Measurements from ENCODE around the gene CAMKMT.

Gene CAMKMT

DNA sequence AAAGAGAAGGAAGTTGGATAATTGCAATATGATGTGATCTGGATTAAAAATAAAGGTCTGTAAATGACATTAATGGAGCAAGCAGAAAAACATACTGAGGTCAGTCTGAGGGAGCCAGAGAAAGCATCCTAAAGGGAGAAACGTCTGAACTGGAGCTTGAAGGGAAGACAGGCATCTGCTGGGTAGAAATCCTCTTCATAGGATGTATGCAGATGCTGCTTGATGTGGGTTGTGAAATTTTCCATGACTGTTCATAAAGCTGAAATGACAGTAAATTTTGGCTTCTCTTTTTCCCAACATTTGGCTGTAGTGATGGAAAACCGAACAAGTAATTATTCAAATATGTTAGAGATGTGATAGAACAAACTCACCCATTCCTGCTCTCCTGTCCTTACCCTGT is 287.6 kb downstream of the CAMKMT start:
- DNase-seq (ENCODE audit: low read depth in 2 of 2) = no peak

DNA sequence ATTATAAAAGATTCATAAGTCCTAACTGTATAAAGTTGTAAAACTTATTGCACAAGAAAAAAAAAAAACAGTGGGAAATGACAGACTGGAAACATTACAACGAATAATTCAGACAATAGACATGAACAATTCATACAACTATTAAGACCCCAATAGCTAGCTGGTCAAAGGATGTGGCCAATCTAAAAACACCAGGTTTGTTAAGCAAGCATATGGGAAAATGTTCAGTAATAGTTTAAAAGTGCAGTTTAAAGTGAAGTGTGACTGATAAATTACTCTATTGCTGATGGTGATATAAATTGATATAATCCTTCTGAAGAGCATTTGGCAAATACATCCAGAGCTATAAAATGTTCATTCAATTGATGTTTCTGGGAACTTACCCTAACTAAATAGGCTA is 289.0 kb downstream of the CAMKMT start:
- DNase-seq (ENCODE audit: low read depth in 2 of 2) = no peak

DNA sequence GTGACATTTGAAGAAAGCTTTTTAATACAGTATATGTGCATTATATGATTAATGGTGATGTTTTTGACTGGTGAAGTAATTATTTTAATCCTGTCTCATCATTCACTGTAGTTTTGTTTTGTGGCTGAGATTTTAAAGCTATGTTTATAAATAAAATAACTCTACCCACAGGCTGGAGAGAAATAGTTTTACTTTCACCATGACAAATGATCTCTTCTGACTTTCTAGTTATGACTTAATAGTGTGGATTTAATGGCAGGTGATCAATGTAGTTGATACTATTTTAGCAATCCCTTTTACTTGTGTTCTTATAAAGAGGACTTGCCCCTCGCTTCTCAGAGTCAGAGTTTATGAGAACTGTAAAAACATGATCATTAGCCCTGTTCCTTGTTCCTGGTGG is 290.2 kb downstream of the CAMKMT start:
- DNase-seq (ENCODE audit: low read depth in 2 of 2) = no peak

- no peak for DNase-seq (ENCODE audit: low read depth in 2 of 2)
Observed at GRCh38 chr2:44652701-44653100, 291.0 kb downstream of the CAMKMT start.

DNA sequence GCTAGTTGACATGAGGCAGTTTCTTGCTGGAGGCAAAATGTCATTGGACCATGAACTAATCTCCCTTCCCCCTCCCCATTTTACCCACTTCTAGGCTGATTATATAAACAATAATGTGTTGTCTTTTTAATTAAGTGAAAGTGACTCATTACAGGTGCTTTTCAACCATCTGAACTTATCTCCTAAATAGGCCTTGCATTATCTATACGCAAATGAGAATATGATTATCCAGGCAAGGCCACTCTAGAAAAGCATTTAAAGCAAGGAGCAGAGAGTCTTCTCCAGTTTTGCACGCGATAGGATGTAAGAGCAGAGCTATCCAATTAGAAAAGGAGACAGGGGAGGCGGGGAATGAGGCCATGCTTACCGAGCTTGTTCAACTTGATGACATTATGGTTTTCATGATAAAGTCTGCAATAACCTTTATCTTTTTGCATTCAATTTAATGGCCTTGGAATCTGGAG is 293.7 kb downstream of the CAMKMT start:
- no peak for DNase-seq (ENCODE audit: low read depth in 2 of 2)

- DNase-seq (ENCODE audit: low read depth in 2 of 2) = no peak
Observed at GRCh38 chr2:44656460-44656859, 294.7 kb downstream of the CAMKMT start.

DNA sequence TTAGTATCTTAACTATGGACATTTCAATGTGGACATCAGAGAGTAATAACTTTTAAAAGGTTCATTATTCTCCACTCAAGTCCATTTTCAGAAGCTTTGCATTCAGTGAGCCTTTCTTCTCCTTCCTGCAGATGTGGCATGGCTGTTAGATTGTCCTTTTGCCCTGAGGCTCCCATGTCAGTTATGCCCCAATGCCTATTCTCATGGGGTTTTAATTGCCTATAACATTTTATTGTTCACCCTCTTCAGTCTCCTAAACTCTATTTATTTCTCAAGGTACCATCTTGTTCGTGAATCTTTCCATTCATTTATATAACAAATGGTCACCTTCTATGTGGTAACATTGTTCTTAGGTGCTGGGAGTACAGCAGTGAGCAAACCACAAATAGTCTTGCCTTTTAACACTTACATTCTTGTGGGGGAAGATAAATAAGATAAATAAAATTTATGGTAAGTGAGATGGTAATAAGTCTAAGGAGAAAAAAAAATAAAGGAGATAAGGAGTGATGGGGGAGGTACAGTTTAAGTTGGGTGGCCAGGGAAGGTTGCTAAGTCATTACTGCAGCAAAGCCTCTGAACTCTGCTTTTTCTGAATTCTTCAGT is 301.8 kb downstream of the CAMKMT start:
- no peak for DNase-seq (ENCODE audit: low read depth in 2 of 2)

DNA sequence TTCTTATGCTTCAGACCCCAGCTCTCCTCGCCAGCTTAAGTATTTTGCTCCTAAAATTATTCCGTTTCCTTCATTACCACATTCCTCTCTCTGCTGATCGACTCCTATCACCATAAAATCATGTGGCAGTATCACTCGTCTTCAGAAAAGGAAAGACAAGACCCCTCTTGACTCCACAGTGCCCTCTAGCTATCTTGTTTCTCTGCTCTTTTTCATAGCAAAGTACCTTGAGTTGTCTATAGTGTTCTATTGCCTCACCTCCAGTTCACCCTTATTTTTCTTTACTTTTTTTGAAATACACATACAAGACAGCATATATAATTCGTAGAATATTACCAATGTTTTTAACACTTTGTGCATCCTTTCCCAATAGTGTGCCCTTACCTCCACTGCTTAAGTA is 306.6 kb downstream of the CAMKMT start:
- no peak for DNase-seq (ENCODE audit: low read depth in 2 of 2)

- no peak for DNase-seq (ENCODE audit: low read depth in 2 of 2)
Observed at GRCh38 chr2:44671276-44671675, 309.5 kb downstream of the CAMKMT start.

- no peak for DNase-seq (ENCODE audit: low read depth in 2 of 2)
Observed at GRCh38 chr2:44671916-44672315, 310.2 kb downstream of the CAMKMT start.

DNA sequence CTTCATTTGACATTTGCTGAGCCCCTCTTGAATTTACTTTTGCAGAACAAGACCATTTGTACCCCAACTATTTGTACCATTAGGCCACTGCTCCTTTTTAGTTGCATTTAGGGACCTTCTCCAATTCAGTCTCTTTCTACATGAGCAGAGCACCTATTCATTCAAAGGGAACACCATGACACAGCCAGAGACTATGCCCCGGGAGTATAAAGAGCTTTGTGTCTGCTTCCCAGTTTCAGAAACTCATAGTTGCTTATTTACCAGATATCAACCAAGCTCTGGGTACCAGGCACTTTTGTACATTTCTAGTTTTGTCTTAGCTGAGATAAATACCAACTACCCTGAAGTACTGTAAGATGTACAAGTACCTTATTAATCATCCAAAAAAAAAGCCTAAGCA is 310.7 kb downstream of the CAMKMT start:
- no peak for DNase-seq (ENCODE audit: low read depth in 2 of 2)

DNA sequence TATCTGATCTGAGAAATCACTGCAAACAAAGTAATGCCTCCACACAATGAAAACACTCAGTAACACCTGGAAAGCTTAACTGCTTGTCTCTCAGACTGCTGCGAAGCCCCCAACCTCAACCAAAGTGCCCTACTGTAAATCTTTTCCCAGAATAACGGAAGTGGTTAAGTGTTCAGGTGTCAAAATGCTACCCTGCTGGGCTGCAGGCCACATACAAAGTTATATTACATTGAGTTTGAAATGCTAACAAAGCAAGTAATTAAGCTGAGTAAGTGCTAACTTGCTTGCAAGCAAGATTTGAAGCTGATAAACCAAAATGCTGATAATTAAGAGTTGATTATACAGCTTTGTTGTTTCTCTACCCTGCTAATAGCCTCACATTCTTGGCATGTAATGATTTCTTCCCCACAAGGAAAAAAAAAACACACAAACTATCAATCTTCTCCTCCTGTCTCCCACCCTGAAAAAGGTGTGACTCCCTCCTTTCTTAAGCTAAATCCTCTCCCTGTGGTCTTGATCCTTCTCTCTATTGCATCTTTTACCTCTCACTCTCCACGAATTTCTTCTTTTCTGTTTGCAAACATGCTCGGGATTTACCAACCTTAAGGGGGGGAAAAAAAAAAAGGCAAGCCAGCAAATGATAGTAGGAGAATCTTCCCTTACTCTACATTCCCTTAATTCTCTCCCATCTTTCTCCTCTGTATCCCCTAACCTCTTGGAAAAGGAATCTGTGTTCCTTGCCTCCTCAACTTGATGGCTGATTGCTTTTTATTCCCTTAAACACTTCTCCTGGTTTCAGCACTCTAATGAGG is 312.9 kb downstream of the CAMKMT start:
- DNase-seq (ENCODE audit: low read depth in 2 of 2) = no peak

DNA sequence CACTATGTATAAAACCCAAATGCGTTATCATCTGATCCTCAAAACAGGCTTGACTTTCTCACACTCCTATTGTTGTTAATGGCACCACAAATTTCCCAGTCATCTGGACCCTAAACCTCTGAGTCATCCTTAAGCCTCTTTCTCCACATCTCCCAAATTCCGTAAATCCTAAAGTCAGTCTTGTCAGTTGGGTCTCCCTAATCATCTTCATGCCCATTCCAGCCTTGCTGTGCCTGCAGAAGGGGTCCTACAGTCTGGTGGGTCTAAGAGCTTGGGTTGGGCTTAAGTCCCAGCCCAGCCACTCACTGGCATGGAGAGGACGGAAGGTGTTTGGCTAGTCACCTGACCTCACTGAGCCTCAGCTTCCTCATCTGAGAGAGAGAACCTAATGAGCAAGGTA is 314.6 kb downstream of the CAMKMT start:
- DNase-seq (ENCODE audit: low read depth in 2 of 2) = no peak

- DNase-seq (ENCODE audit: low read depth in 2 of 2) = no peak
Observed at GRCh38 chr2:44679584-44679983, 317.8 kb downstream of the CAMKMT start.

DNA sequence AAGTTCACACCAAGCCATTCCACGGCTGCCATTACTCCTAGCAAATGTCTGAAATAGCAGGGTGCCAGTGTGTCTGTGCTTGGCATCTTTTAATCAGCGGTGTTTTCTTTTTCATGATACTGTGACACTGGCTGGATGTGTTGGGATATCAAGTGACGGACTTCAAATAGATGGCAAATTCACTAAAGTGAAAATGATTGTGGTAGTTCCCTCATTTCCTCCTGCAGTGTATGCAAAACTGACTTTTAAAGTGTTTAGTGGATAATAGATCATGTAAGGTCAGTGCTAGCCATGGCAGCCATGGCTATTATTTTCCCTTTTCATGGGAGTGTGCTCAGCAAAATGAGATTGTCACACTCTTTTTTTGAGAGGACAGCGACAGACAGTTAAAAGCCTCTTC is 318.2 kb downstream of the CAMKMT start:
- DNase-seq (ENCODE audit: low read depth in 2 of 2) = no peak

DNA sequence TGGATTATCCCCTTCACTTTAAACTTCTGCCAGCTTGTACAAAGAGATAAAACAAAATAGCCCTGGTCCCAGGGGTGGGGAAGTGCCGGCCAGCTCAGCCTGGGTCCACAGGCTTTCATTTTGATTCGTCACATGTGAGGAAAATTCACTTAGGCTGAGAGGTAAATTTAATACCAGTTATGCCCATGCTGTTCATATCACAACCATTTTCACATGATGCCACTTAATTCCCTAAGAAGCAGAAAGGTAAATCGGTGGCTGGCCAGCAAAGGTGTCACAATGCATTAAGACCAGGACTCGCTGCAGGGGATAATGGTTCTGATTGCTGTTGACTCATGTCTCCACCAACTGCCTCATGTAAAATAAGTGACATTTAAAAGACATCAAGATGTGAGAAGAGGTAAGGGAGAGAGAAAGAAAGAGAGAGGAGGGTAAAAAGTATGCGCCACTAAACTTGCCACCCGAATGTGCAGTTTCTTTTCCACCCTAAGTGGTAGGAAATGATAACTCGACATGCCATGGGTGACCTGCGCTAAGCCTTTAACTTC is 318.8 kb downstream of the CAMKMT start:
- no peak for DNase-seq (ENCODE audit: low read depth in 2 of 2)

- no peak for DNase-seq (ENCODE audit: low read depth in 2 of 2)
Observed at GRCh38 chr2:44680983-44681531, 319.3 kb downstream of the CAMKMT start.

DNA sequence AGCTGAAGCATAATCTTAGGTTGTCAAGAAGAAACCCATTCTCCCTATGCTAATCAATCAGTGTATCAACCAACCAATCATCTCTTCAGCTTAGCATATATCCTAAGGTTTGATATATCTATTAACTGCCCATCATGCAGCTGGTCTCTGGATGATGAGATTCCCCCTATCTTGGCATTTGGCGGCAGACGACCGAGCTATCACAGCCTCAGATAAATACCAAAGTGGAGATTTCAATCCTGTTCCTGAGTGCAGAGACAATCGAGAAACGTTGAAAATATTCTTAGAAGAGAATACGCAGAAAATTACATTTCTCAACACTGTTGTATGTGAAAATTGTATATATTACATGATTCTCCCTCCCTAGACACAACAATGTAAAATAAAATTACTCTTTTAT is 320.7 kb downstream of the CAMKMT start:
- DNase-seq (ENCODE audit: low read depth in 2 of 2) = no peak

DNA sequence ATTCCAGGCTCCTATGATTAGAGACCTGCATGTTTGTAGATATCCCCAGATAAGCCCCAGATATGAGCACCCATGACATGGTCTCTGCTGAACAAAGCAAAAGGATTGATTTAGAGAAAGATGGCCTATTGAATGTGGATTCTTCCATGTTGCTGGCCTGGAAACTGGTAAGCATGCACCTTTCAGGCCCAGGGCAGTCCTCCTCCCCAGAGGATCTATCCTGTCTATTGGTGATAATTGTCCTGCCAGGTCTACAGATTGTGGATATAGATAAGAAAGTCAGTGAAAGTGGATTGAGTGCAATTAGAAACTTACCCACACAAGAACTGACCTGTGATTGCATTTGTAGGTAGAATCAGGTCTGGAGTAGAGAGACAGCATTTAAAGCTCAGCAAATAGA is 322.8 kb downstream of the CAMKMT start:
- no peak for DNase-seq (ENCODE audit: low read depth in 2 of 2)

DNA sequence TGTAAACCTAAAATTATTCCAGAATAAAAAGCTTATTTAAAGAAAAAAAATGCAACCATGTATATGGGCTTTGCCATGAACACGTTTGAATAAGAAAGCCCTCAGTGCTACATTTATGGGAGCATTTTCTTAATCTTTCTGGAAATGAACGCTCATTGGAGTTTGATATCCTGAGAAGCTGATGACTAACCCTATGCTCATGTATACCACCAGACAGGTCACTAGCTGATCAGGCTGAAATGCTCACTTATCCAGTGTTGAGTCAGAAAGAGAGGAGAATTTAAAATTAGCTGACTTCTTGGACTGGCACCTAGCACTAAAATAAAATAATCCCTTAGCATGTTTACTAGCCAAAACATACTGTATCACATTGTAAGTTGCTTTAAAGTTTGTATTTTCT is 324.8 kb downstream of the CAMKMT start:
- DNase-seq (ENCODE audit: low read depth in 2 of 2) = peak; percentile 3 to 7

DNA sequence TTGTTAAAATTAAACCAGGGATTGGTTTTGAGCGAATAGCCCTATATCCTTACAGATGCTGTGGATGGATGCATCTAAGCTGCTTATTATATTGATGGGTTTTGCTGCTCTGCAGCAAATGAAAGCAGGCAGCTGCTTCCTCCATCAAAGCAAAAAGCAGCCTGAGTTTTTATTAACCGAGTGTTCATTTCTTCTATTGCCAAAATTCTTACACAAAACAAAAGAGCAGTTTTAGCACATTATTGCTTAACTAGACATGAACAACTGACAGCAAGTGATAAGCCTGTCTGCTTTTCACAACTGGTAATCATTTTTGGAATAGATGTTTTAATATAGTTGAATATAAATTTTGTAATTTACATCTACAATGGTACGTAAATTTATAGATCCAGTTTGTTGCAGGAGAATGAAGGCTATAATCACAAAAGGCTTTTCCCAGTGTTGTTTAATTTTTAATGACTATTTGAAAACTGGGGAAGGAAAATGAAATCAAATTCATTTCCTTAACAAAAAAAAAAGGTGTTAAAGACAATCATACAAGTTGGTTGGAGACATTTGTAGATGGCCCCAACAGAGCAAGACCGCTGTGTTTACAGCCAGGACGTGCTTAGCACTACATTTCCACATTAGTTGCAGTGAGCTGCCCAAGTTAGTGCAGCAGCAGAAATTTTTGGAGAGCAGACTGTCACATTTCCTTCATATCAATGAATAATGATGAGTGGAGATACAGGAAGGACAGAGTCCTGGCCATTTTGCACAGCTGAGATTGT is 326.1 kb downstream of the CAMKMT start:
- no peak for DNase-seq (ENCODE audit: low read depth in 2 of 2)

GRCh38 chr2:44688456-44689124 is 326.8 kb downstream of the CAMKMT start:
- no peak for DNase-seq (ENCODE audit: low read depth in 2 of 2)
